Fibroblast of skin of scalp (primary cell): ENCODE results near the gene MPV17.
"Not testable (repeated sequence)": the region's sequence is repeated elsewhere in the genome, so short reads cannot be mapped to it uniquely, and the experiment has no call there.

Experiments used
- DNase-seq: peaks from one replicate; pipeline ENCODE4 v3.0.0-alpha.2; 2013

MPV17 gene

GRCh38 chr2:27322301-27322765 lies 564 bp downstream of the MPV17 start:
- DNase-seq: no peak

DNA sequence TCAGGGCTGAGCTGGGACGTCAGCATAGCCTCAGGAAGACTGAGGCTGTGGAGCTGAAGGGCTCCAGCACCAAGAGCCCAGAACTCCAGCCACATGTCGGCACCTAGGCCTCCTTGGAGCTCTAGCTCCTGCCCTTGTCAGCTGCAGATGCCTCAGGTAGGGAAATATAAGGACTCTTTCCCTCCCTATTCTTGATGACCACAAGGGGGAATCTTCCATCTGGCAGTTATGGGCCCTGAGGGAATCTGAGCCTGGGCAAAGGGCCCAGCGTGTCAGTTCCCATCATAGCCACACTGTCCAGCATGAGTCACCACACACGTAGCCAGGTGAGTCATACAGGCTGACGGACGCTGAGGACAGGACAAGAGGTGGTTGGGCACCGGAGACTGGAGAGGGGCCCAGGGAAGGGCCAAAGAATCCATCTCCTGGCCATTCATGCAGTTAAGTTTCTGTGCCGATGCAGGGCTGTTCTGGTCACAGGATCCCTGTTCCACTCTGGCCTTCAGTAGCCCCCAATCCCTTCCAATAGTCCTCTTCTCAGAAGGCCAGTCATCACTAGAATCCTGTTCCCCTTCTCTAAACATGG lies 1.8 kb downstream of the MPV17 start:
- DNase-seq: peak; percentile 94

- not testable (repeated sequence) for DNase-seq
These were observed 3.1 kb downstream of the MPV17 start for GRCh38 chr2:27319839-27320238.

GRCh38 chr2:27316655-27317412 lies 6.1 kb downstream of the MPV17 start:
- DNase-seq: no peak

DNA sequence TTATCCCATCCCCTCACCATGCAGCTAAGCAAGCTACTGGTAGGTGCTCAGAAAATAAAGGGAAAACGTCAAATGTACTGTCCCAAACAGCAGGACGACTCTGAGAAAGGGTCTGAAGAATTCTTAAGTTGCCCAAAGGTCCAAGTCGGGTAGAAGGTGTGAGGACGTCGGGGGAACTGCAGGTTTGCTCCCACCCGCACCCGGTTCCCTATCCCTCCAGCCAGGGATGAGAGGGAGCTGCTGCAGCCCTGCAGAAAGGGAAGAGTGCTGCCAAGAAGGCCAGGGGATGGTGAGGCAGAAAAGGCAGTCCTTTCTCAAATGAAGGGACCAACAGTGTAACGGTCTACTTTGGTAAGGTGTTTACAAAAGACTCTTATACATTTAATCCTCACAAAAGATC lies 7.8 kb downstream of the MPV17 start:
- no peak for DNase-seq

DNA sequence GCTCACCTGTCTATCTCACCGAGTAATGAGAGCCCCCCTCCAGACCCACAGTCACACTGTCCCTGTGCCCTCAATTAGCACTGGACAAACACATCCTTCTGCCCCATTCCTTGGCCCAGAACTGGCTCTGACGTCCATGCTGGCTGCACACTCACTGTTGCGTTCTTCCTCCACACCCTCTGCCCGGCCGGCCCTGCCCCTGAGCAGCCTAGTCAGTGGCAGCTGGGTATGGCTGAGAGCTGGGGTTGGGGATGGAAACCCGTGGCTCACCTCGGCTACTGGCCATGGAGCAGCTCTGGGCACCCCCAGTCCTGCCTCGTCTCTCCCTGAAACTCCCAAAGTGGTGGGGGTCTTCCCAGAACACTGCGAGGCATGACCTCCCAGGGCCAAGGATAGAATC lies 8.2 kb downstream of the MPV17 start:
- no peak for DNase-seq

GRCh38 chr2:27313882-27314645 lies 8.8 kb downstream of the MPV17 start:
- DNase-seq: no peak

GRCh38 chr2:27312152-27312551 lies 10.7 kb downstream of the MPV17 start:
- DNase-seq: no peak

GRCh38 chr2:27309651-27310050 lies 13.2 kb downstream of the MPV17 start:
- no peak for DNase-seq

DNA sequence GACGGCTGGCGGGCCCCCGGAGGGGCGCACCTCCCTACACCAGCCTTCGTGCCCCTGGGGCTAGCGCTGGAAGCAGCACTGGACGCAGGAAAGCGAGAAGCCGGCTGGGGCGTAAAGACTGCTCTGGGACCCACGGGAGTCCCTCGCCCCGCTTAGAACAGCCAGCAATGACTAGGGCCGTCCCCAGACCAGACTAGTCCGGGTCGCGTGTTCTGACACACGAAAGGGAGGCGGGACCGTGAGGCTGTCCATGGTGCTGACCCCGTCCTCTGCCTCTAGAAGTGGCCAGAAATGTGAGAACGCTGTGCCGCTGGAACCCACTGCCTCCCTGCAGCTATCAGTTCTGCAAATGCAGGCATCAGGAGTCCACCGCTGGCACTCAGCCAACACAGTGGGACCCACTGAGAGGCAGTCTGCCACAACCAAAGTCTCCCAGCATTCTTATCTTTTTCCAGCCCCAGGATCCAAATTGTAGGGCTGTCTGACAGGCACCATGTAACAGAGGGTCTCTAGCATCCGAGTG lies 14.5 kb downstream of the MPV17 start, which contains the start of gene UCN:
Gene UCN, minus strand, starts transcription at position 87 of the 523 bp plus-strand sequence. CDS start 550 bp downstream, outside the sequence.
- peak; percentile 39 for DNase-seq

GRCh38 chr2:27307545-27308358 lies 15.1 kb downstream of the MPV17 start:
- DNase-seq: peak; percentile 6

GRCh38 chr2:27307287-27307544 lies 15.7 kb downstream of the MPV17 start:
- DNase-seq: no peak

DNA sequence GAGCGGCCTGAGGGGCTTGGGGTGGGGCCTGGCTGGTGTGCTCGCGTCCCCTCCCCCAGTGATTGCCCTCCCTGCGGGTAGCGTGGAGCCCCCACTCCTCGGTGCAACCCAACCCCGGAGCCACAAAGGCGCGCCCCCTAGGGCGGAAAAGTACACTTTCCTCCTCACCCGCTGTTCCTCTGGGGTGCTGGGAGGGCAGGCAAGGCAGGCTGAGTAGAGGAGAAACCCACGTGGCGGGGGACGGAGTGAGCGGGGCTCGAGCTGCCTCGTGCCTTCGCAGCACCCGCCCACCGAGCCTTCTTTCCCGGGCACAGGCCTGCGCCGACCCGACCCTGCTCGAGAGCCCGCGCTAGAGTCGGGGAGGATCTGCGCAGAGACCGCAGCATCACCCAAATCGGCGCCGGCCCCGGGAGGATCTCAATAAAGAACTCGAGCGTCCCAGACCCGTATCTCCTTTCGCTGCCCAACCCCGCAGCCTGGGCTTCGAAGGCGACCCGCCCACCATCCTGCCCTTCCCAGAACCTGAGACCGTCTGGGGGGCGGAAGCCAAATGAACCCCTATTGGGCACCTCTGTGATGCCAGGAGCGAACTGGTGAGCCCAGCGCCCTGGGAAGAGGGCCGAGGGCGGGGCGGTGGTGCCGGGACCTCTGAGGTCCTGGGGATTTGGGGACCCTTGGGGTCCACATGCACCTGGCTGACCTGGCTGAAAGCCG lies 16.2 kb downstream of the MPV17 start:
- DNase-seq: peak; percentile 8

GRCh38 chr2:27306136-27306535 lies 16.8 kb downstream of the MPV17 start:
- no peak for DNase-seq

GRCh38 chr2:27305516-27305915 lies 17.4 kb downstream of the MPV17 start:
- no peak for DNase-seq

GRCh38 chr2:27304488-27305240 lies 18.2 kb downstream of the MPV17 start:
- no peak for DNase-seq

GRCh38 chr2:27303093-27304025 lies 19.5 kb downstream of the MPV17 start:
- peak; percentile 75 for DNase-seq

- DNase-seq: not testable (repeated sequence)
These were observed 22.3 kb downstream of the MPV17 start for GRCh38 chr2:27300606-27301005.

DNA sequence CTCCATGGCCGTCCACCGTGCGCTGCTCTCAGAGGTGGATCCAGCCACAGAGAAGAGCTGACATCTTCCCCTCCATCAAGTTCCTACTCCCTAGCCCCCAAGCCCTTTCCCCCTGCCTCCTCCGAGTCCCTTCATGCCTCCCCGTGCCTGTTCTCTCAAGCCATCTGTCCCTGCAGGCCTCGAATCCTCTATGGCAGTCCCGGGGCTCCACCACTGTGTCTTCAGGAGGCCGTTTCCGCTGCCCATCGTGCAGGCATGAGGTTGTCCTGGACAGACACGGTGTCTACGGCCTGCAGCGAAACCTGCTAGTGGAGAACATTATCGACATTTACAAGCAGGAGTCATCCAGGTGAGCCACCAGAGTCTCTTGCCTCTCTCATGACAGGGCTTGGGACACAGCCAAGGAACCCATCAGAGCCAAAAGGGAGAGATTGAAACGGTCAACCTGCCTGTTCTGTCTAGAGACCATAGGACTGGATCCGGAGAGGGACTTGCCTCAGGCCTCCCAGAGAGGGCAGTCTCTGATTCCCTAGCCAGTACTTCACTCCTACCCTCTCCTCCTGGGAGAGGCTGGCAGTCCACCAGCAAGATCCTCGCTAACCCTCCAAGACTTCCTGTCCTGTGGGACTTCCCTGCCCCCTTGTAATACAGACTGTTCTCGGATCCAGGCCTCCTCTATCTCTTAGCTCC lies 24.4 kb downstream of the MPV17 start:
- peak; percentile 6 for DNase-seq
